HEK293 (cell line): ENCODE results near the gene CFAP410.
A peak's percentile ranks its signal among the peaks of the same experiment; 100 is the strongest.

ENCODE experiments used
- CTCF ChIA-PET: fragments of 350-600 bp; formaldehyde crosslinking; extraction: SDS; loops from one replicate; lab custom pipeline; 2021; ENCODE audit warnings: antibody characterized with exemption; lab: Yijun Ruan, JAX
- POLR2A ChIA-PET: fragments of 300-600 bp; formaldehyde crosslinking; extraction: SDS; loops from one replicate; lab custom pipeline; 2020; ENCODE audit warnings: antibody characterized with exemption, inconsistent platforms; lab: Yijun Ruan, JAX
- H3K27ac ChIP-seq: fragments of 200-500 bp; sonication (Bioruptor generic); 2 replicates; pipeline ENCODE4 v1.5.1; 2014; ENCODE audit warnings: low read depth, low read length, control low read depth, inconsistent platforms; ENCODE audit errors: extremely low read depth
- H3K36me3 ChIP-seq, 2 experiments: fragments of 200-500 bp in 1 of 2; sonication (Bioruptor generic) in 1 of 2; 1 replicate in 1 of 2; 2 replicates in 1 of 2; pipeline ENCODE4 v1.5.1; 2014 to 2017; ENCODE audit warnings: inconsistent platforms in 2 of 2, low read length in 2 of 2; ENCODE audit not compliant: control insufficient read depth in 2 of 2, insufficient read depth in 1 of 2
- H3K4me1 ChIP-seq: fragments of 200-500 bp; sonication (Bioruptor generic); 2 replicates; pipeline ENCODE4 v1.5.1; 2014; ENCODE audit warnings: mild to moderate bottlenecking, low read length, inconsistent platforms; ENCODE audit not compliant: control insufficient read depth, insufficient read depth
- H3K4me3 ChIP-seq: 2 replicates; pipeline ENCODE4 v1.5.1; 2011; ENCODE audit warnings: low read depth, mild to moderate bottlenecking, control low read depth, low read length, moderate library complexity
- H3K9me3 ChIP-seq: fragments of 200-500 bp; sonication (Bioruptor generic); 2 replicates; pipeline ENCODE4 v1.5.1; 2014; ENCODE audit warnings: low read depth, low read length, inconsistent platforms; ENCODE audit not compliant: control insufficient read depth, insufficient read depth
- KLF8 ChIP-seq: fragments of 450-650 bp; formaldehyde crosslinking; IDR thresholded peaks from 2 replicates; pipeline ENCODE4 v1.5.1; 2016; ENCODE audit warnings: missing biosample characterization, missing genetic modification characterization
- MYNN ChIP-seq: fragments of 450-650 bp; formaldehyde crosslinking; IDR thresholded peaks from 2 replicates; pipeline ENCODE4 v1.5.1; 2016; ENCODE audit warnings: missing biosample characterization, missing genetic modification characterization, borderline replicate concordance
- MZF1 ChIP-seq: fragments of 450-650 bp; formaldehyde crosslinking; IDR thresholded peaks from 2 replicates; pipeline ENCODE4 v1.5.1; 2017; ENCODE audit warnings: missing biosample characterization, missing genetic modification characterization, borderline replicate concordance
- TCF7L2 ChIP-seq: IDR thresholded peaks from 2 replicates; pipeline ENCODE4 v1.6.1; 2011; ENCODE audit warnings: low read depth, mild to moderate bottlenecking, inconsistent platforms, low read length, moderate library complexity, borderline replicate concordance
- ZBTB48 ChIP-seq: fragments of 450-650 bp; formaldehyde crosslinking; IDR thresholded peaks from 2 replicates; pipeline ENCODE4 v1.5.1; 2016; ENCODE audit warnings: missing biosample characterization, missing genetic modification characterization
- ZNF169 ChIP-seq: fragments of 450-650 bp; formaldehyde crosslinking; IDR thresholded peaks from 2 replicates; pipeline ENCODE4 v1.5.1; 2016; ENCODE audit warnings: missing biosample characterization, missing genetic modification characterization
- ZNF544 ChIP-seq: fragments of 450-650 bp; formaldehyde crosslinking; IDR thresholded peaks from 2 replicates; pipeline ENCODE4 v1.5.0; 2017; ENCODE audit warnings: missing biosample characterization, missing genetic modification characterization
- ZNF561 ChIP-seq: fragments of 450-650 bp; IDR thresholded peaks from 2 replicates; pipeline ENCODE4 v1.5.1; 2018; ENCODE audit warnings: missing biosample characterization, missing genetic modification characterization, borderline replicate concordance
- ZNF623 ChIP-seq: fragments of 450-650 bp; formaldehyde crosslinking; IDR thresholded peaks from 2 replicates; pipeline ENCODE4 v1.5.1; 2016; ENCODE audit warnings: missing biosample characterization, missing genetic modification characterization
- ZNF658 ChIP-seq: fragments of 450-650 bp; formaldehyde crosslinking; IDR thresholded peaks from 2 replicates; pipeline ENCODE4; 2016; ENCODE audit warnings: missing biosample characterization, missing genetic modification characterization
- ZNF670 ChIP-seq: fragments of 450-650 bp; formaldehyde crosslinking; IDR thresholded peaks from 2 replicates; pipeline ENCODE4 v1.5.1; 2016; ENCODE audit warnings: missing biosample characterization, missing genetic modification characterization, low read depth
- TF ChIP-seq, protein P1 (sequence below): fragments of 450-650 bp; formaldehyde crosslinking; IDR thresholded peaks from 2 replicates; pipeline ENCODE4 v1.5.0; 2017; ENCODE audit warnings: missing biosample characterization, missing genetic modification characterization, borderline replicate concordance
- TF ChIP-seq, protein P2 (sequence below): fragments of 450-650 bp; formaldehyde crosslinking; IDR thresholded peaks from 2 replicates; pipeline ENCODE4 v1.5.1; 2017; ENCODE audit warnings: missing biosample characterization, missing genetic modification characterization
- TF ChIP-seq, protein P3 (sequence below): sonication (generic); formaldehyde crosslinking; IDR thresholded peaks from 2 replicates; pipeline ENCODE4 v1.8.1; 2022; ENCODE audit warnings: mild to moderate bottlenecking, moderate library complexity, missing genetic modification reagents
- TF ChIP-seq, protein P4 (sequence below): fragments of 450-650 bp; formaldehyde crosslinking; IDR thresholded peaks from 2 replicates; pipeline ENCODE4 v1.5.1; 2017; ENCODE audit warnings: missing biosample characterization, missing genetic modification characterization
- TF ChIP-seq, protein P5 (sequence below): fragments of 450-650 bp; IDR thresholded peaks from 2 replicates; pipeline ENCODE4 v1.5.1; 2018; ENCODE audit warnings: missing biosample characterization, mild to moderate bottlenecking, missing genetic modification characterization

Gene CFAP410

DNA sequence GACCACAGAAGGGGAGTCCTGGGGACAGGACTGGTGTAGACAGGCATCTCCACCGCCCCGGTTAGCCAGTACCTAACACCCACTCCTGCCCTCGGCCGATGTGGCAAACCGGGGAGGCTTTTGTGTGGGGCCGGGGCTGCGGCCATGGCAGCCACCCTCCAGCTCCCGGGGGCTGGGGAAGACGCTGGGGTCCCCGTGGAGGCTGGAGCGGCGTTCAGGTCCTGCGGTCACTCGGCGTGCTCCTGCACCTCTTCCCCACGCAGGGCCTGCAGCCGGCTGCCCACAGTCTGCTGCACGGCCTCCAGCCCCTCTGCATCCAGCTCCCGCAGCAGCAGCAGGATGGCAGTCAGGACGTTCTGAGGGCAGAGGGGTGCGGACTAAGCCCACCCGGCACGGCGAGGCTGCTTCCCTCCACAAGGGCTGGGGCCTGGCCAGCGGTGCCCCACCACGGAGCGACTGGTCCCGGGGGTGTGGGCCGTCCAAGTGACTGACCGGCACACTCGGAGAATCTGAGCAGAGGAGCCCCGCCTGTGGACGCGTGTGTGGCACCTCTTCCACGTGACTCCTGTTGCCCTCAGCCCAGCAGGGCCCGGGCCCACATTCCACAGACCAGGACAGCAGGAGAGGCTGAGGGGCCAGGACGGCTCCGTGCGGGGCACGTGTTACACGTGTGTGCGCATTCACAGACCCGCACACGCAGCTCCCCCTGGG is 9.1 kb downstream of the CFAP410 start:
- CTCF ChIA-PET = no interaction called here
- TF ChIP-seq, protein P1, sequence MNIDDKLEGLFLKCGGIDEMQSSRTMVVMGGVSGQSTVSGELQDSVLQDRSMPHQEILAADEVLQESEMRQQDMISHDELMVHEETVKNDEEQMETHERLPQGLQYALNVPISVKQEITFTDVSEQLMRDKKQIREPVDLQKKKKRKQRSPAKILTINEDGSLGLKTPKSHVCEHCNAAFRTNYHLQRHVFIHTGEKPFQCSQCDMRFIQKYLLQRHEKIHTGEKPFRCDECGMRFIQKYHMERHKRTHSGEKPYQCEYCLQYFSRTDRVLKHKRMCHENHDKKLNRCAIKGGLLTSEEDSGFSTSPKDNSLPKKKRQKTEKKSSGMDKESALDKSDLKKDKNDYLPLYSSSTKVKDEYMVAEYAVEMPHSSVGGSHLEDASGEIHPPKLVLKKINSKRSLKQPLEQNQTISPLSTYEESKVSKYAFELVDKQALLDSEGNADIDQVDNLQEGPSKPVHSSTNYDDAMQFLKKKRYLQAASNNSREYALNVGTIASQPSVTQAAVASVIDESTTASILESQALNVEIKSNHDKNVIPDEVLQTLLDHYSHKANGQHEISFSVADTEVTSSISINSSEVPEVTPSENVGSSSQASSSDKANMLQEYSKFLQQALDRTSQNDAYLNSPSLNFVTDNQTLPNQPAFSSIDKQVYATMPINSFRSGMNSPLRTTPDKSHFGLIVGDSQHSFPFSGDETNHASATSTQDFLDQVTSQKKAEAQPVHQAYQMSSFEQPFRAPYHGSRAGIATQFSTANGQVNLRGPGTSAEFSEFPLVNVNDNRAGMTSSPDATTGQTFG = no peak
- TF ChIP-seq ZNF169 (tag by site-specific recombination) (no peak), ZNF544 (tag by site-specific recombination) (no peak), KLF8 (tag by site-specific recombination) (no peak), ZNF658 (tag by site-specific recombination) (no peak), MZF1 (tag by site-specific recombination) (no peak), ZNF670 (tag by site-specific recombination) (no peak), ZNF623 (tag by site-specific recombination) (no peak), ZNF561 (no peak), TCF7L2 (no peak), ZBTB48 (tag by site-specific recombination) (no peak)
- TF ChIP-seq, protein P2, sequence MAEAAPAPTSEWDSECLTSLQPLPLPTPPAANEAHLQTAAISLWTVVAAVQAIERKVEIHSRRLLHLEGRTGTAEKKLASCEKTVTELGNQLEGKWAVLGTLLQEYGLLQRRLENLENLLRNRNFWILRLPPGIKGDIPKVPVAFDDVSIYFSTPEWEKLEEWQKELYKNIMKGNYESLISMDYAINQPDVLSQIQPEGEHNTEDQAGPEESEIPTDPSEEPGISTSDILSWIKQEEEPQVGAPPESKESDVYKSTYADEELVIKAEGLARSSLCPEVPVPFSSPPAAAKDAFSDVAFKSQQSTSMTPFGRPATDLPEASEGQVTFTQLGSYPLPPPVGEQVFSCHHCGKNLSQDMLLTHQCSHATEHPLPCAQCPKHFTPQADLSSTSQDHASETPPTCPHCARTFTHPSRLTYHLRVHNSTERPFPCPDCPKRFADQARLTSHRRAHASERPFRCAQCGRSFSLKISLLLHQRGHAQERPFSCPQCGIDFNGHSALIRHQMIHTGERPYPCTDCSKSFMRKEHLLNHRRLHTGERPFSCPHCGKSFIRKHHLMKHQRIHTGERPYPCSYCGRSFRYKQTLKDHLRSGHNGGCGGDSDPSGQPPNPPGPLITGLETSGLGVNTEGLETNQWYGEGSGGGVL (tag by site-specific recombination) = no peak
- TF ChIP-seq, protein P3, sequence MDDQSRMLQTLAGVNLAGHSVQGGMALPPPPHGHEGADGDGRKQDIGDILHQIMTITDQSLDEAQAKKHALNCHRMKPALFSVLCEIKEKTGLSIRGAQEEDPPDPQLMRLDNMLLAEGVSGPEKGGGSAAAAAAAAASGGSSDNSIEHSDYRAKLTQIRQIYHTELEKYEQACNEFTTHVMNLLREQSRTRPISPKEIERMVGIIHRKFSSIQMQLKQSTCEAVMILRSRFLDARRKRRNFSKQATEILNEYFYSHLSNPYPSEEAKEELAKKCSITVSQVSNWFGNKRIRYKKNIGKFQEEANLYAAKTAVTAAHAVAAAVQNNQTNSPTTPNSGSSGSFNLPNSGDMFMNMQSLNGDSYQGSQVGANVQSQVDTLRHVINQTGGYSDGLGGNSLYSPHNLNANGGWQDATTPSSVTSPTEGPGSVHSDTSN (CRISPR knock-in tag) = no peak
- TF ChIP-seq, protein P4, sequence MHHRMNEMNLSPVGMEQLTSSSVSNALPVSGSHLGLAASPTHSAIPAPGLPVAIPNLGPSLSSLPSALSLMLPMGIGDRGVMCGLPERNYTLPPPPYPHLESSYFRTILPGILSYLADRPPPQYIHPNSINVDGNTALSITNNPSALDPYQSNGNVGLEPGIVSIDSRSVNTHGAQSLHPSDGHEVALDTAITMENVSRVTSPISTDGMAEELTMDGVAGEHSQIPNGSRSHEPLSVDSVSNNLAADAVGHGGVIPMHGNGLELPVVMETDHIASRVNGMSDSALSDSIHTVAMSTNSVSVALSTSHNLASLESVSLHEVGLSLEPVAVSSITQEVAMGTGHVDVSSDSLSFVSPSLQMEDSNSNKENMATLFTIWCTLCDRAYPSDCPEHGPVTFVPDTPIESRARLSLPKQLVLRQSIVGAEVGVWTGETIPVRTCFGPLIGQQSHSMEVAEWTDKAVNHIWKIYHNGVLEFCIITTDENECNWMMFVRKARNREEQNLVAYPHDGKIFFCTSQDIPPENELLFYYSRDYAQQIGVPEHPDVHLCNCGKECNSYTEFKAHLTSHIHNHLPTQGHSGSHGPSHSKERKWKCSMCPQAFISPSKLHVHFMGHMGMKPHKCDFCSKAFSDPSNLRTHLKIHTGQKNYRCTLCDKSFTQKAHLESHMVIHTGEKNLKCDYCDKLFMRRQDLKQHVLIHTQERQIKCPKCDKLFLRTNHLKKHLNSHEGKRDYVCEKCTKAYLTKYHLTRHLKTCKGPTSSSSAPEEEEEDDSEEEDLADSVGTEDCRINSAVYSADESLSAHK (tag by site-specific recombination) = no peak
- no peak overlapping the region for H3K4me3 ChIP-seq
- H3K36me3 ChIP-seq = peaks cover 0 to 25% of the 10 kb centered on the region in 2 experiments; a peak in 1 of 3 replicates
- no peak overlapping the region for H3K27ac ChIP-seq
- POLR2A ChIA-PET = interaction anchor here (1.1 to 1.5 kb wide), 2 partner anchors 14 to 30 kb away, joined by 4 to 5 read pairs; partner anchors contain the start of gene PFKL
- no peaks in the 10 kb centered on the region for H3K9me3 ChIP-seq
- no peaks in the 10 kb centered on the region for H3K4me1 ChIP-seq

DNA sequence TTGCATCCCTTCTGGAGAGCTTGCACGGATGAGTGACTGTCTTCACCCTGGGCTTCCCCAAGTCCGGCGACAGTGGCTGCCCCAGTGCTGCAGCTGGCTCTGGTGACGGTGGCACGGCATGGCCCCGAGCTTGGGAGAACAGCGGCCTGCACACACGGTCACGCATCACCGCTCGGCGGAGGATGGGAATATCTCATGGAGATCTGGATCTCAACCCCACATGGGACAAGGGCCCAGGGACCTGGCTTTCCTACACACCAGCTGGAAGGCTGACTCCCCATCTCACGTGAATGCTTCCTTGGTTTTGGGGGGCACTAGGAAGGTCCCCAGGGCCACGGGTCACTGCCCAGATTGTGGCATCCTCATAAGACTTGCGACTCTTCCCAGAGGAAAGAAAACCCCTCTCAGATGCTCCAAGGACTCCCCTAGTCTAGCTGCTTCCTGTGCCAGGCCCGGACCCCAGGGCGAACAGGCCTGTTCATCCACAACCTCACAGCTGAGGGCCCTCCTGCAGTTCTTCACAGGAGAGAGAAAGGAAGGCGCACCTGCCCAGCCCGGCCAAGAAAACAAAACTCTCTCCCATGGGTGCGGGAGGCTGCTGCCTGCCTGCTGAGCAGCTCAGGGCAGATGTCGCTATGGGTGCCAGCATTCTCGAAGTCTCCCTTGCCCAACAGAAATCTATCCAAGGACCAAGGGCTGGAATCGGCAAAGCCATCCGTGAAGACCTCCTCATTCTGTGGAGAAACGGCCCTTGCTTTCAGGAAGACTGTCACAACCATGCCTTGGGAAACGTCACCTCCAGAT is 9.9 kb downstream of the CFAP410 start:
- no peak overlapping the region for H3K4me3 ChIP-seq
- CTCF ChIA-PET = interaction anchor here (0.7 kb wide), 1 partner anchor 8 kb away, joined by 4 read pairs; no protein-coding TSS in a partner anchor
- 0 out of 2 replicates have a peak overlapping the region, but pooled peaks have one; percentile 2 for H3K27ac ChIP-seq
- H3K36me3 ChIP-seq = peaks cover 0 to 33% of the 10 kb centered on the region in 2 experiments; a peak in 1 of 3 replicates
- no peaks in the 10 kb centered on the region for H3K9me3 ChIP-seq
- TF ChIP-seq, protein P5, sequence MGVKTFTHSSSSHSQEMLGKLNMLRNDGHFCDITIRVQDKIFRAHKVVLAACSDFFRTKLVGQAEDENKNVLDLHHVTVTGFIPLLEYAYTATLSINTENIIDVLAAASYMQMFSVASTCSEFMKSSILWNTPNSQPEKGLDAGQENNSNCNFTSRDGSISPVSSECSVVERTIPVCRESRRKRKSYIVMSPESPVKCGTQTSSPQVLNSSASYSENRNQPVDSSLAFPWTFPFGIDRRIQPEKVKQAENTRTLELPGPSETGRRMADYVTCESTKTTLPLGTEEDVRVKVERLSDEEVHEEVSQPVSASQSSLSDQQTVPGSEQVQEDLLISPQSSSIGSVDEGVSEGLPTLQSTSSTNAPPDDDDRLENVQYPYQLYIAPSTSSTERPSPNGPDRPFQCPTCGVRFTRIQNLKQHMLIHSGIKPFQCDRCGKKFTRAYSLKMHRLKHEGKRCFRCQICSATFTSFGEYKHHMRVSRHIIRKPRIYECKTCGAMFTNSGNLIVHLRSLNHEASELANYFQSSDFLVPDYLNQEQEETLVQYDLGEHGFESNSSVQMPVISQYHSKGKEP (tag by site-specific recombination) = peak; percentile 95
- no peak for TF ChIP-seq MYNN (tag by site-specific recombination)
- POLR2A ChIA-PET = interaction anchor here (1.0 to 1.5 kb wide), 3 partner anchors 9 to 29 kb away, joined by 4 to 5 read pairs (median 4); partner anchors contain the start of gene PFKL
- H3K4me1 ChIP-seq = no peaks in the 10 kb centered on the region
